ENCODE data around the gene NME4. TPM values are rescaled to one million over a fixed set of nuclear protein-coding genes. Genes with fewer than 3 reads are reported as not detected.
A peak's percentile ranks its signal among the peaks of the same experiment; 100 is the strongest.

The NME4 gene
- total RNA-seq, 1 donor from 2014 or later: 154 TPM

- TF ChIP-seq CTCF (IDR thresholded peaks at IDR 0.05; ENCODE audit: unreplicated experiment): no peak
- H3K27me3 Mint-ChIP-seq: peaks cover 15% of the 10 kb centered on the region
- H3K4me1 Mint-ChIP-seq (ENCODE audit: low read depth): peaks cover 23% of the 10 kb centered on the region
- H3K36me3 Mint-ChIP-seq (ENCODE audit: insufficient read depth): peaks cover 9% of the 10 kb centered on the region
- H3K9me3 Mint-ChIP-seq (ENCODE audit: low read depth): no peaks in the 10 kb centered on the region
- H3K4me3 Mint-ChIP-seq (ENCODE audit: low read depth): peak overlapping the region; percentile 87
- H3K27ac Mint-ChIP-seq: peak overlapping the region; percentile 44
- no peak for DNase-seq (ENCODE audit: low spot score, unreplicated experiment)
Observed at GRCh38 chr16:427250-427649, 30.3 kb downstream of the NME4 start.

- no peaks in the 10 kb centered on the region for H3K27me3 Mint-ChIP-seq
- no peak overlapping the region for H3K27ac Mint-ChIP-seq
- TF ChIP-seq CTCF (IDR thresholded peaks at IDR 0.05; ENCODE audit: unreplicated experiment): no peak
- no peak overlapping the region for H3K4me3 Mint-ChIP-seq (ENCODE audit: low read depth)
- no peaks in the 10 kb centered on the region for H3K9me3 Mint-ChIP-seq (ENCODE audit: low read depth)
- peaks cover 21% of the 10 kb centered on the region for H3K4me1 Mint-ChIP-seq (ENCODE audit: low read depth)
- no peak for DNase-seq (ENCODE audit: low spot score, unreplicated experiment)
- peaks cover 16% of the 10 kb centered on the region for H3K36me3 Mint-ChIP-seq (ENCODE audit: insufficient read depth)
Observed at GRCh38 chr16:430904-431303, 33.9 kb downstream of the NME4 start.

GRCh38 chr16:440627-441026 is 43.6 kb downstream of the NME4 start:
- no peaks in the 10 kb centered on the region for H3K27me3 Mint-ChIP-seq
- no peak overlapping the region for H3K4me3 Mint-ChIP-seq (ENCODE audit: low read depth)

GRCh38 chr16:441447-441846 is 44.4 kb downstream of the NME4 start:
- Mint-ChIP-seq H3K27ac (peak overlapping the region; percentile 79), H3K4me3 (ENCODE audit: low read depth) (no peak overlapping the region), H3K36me3 (ENCODE audit: insufficient read depth) (peaks cover 8% of the 10 kb centered on the region), H3K27me3 (no peaks in the 10 kb centered on the region), H3K9me3 (ENCODE audit: low read depth) (no peaks in the 10 kb centered on the region), H3K4me1 (ENCODE audit: low read depth) (no peaks in the 10 kb centered on the region)
- no peak for TF ChIP-seq CTCF (IDR thresholded peaks at IDR 0.05; ENCODE audit: unreplicated experiment)
- DNase-seq (ENCODE audit: low spot score, unreplicated experiment): no peak

More at GRCh38 chr16:440627-441026, 43.6 kb downstream of the NME4 start:
- TF ChIP-seq CTCF (IDR thresholded peaks at IDR 0.05; ENCODE audit: unreplicated experiment): no peak
- H3K9me3 Mint-ChIP-seq (ENCODE audit: low read depth): no peaks in the 10 kb centered on the region
- H3K27ac Mint-ChIP-seq: no peak overlapping the region
- peaks cover 8% of the 10 kb centered on the region for H3K36me3 Mint-ChIP-seq (ENCODE audit: insufficient read depth)
- DNase-seq (ENCODE audit: low spot score, unreplicated experiment): no peak
- no peaks in the 10 kb centered on the region for H3K4me1 Mint-ChIP-seq (ENCODE audit: low read depth)

- DNase-seq (ENCODE audit: low spot score, unreplicated experiment): no peak
- Mint-ChIP-seq H3K9me3 (ENCODE audit: low read depth) (no peaks in the 10 kb centered on the region), H3K4me3 (ENCODE audit: low read depth) (no peak overlapping the region), H3K27ac (no peak overlapping the region), H3K4me1 (ENCODE audit: low read depth) (no peaks in the 10 kb centered on the region), H3K27me3 (no peaks in the 10 kb centered on the region), H3K36me3 (ENCODE audit: insufficient read depth) (peaks cover 8% of the 10 kb centered on the region)
- no peak for TF ChIP-seq CTCF (IDR thresholded peaks at IDR 0.05; ENCODE audit: unreplicated experiment)
Observed at GRCh38 chr16:442976-443375, 46.0 kb downstream of the NME4 start.

Data from progenitor cell of endocrine pancreas (in vitro differentiated cells).